ENCODE data around the gene CHST10.

DNA sequence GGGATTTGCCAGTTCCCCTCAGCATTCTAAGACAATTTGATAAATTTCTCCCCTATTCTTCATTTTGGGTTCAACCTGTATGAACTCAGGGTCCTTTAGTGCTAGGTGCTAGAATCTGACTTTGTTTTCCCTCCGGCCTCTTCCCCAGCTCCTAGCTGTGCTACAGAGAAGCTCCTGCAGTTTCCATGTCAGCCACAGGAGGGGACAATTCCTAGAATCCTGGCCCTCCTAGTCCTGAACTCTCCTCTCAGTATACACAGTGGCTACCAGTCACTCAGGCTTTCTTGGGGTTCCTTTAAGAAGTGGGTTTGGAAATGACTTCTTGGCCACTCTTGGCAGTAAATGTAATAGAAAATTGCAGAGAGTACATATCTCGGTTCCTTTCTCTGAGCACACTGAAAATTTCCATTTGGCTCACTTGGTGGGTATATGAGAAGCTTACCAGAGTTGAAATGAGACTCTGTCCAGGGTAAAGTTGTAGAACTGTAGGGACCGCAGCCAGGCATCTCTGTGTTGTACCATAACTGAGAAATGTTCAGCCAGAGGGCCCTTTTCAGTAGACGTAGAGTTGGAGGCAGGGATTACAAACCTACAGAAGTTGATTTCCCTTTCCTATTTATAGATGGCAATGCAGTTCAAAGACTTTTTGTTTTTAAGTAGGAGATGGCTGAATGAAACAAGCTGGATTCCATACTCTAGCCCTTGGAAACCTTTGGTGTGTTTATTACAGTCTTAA, 5.0 kb upstream of the CHST10 start:
- no peak for TF ChIP-seq MLLT1 (IDR thresholded peaks at IDR 0.05)
- TF ChIP-seq POLR2AphosphoS2 (IDR thresholded peaks at IDR 0.05; ENCODE audit: low read depth, low read length): no peak
- TF ChIP-seq JUNB (IDR thresholded peaks at IDR 0.05): no peak
- no peak for TF ChIP-seq MXI1 (IDR thresholded peaks at IDR 0.05; ENCODE audit: low read depth, low read length)
- TF ChIP-seq SUZ12 (IDR thresholded peaks at IDR 0.05; ENCODE audit: unreplicated experiment): no peak
- TF ChIP-seq NFYA (IDR thresholded peaks at IDR 0.05; ENCODE audit: borderline replicate concordance, low read depth, low read length): no peak
- no peak for TF ChIP-seq POLR2AphosphoS5 (IDR thresholded peaks at IDR 0.05; ENCODE audit: low read length)
- TF ChIP-seq EP300 (IDR thresholded peaks at IDR 0.05; ENCODE audit: borderline replicate concordance in 1 of 2, control insufficient read depth in 1 of 2, low read depth in 2 of 2, low read length in 2 of 2): no peak
- no peak for TF ChIP-seq NFYB (IDR thresholded peaks at IDR 0.05; ENCODE audit: insufficient read depth, low read depth, low read length)
- TF ChIP-seq JUND (IDR thresholded peaks at IDR 0.05; ENCODE audit: low read depth, low read length): no peak
- TF ChIP-seq TCF3 (IDR thresholded peaks at IDR 0.05; ENCODE audit: borderline replicate concordance, insufficient read depth, low read depth, low read length): no peak
- TF ChIP-seq CHD2 (IDR thresholded peaks at IDR 0.05; ENCODE audit: borderline replicate concordance, low read depth, low read length): no peak
- 0 out of 6 replicates have a peak, but pooled peaks have one; percentile 8 to 21 (median 16) for TF ChIP-seq CTCF (IDR thresholded peaks at IDR 0.05 in 2 of 3, conservative IDR thresholded peaks at IDR 0.05 in 1 of 3; ENCODE audit: control insufficient read depth in 2 of 3, extremely low read depth in 1 of 3, insufficient read depth in 1 of 3, low read depth in 3 of 3, low read length in 3 of 3)
- TF ChIP-seq POLR2A (IDR thresholded peaks at IDR 0.05; ENCODE audit: low read depth, low read length): no peak

Measured in GM12878 (cell line).